CD4-positive, alpha-beta memory T cell (primary cell): ENCODE results near the gene JCAD. TPM values are rescaled to one million over a fixed set of nuclear protein-coding genes. Genes with fewer than 3 reads are reported as not detected.
"Not testable (repeated sequence)": the region's sequence is repeated elsewhere in the genome, so short reads cannot be mapped to it uniquely, and the experiment has no call there.

Source experiments
- CTCF ChIA-PET: fragments of 350-600 bp; sonication (Branson Sonifier 250); formaldehyde crosslinking; loops from one replicate; lab custom pipeline; 2021; ENCODE audit warnings: inconsistent platforms; ENCODE audit not compliant: partially characterized antibody; lab: Charles Lee
- POLR2A ChIA-PET: fragments of 350-600 bp; sonication (Branson Sonifier 250); formaldehyde crosslinking; loops from one replicate; lab custom pipeline; 2021; ENCODE audit not compliant: partially characterized antibody; lab: Charles Lee
- DNase-seq, 5 donors: peaks; one replicate each; pipeline versions ENCODE4 v3.0.0 to v3.0.0-alpha.2; 2020 to 2022; ENCODE audit warnings: mixed read lengths in 1 of 5
- H3K27ac ChIP-seq: one replicate; pipeline ENCODE4 v1.7.0; 2013; ENCODE audit warnings: low read depth, low read length
- H3K27me3 ChIP-seq: 2 replicates; pipeline ENCODE4 v1.7.0; 2013; ENCODE audit warnings: mild to moderate bottlenecking, low read length, moderate library complexity; ENCODE audit not compliant: insufficient read depth
- H3K36me3 ChIP-seq: 2 replicates; pipeline ENCODE4 v1.7.0; 2013; ENCODE audit warnings: mild to moderate bottlenecking, low read length, moderate library complexity; ENCODE audit not compliant: insufficient read depth
- H3K4me1 ChIP-seq: 2 replicates; pipeline ENCODE4 v1.7.0; 2013; ENCODE audit warnings: mild to moderate bottlenecking, low read length, moderate library complexity; ENCODE audit not compliant: insufficient read depth
- H3K4me3 ChIP-seq, 2 donors: one replicate each; pipeline ENCODE4 v1.7.0; 2013; ENCODE audit warnings: low read length in 2 of 2, mild to moderate bottlenecking in 1 of 2
- H3K9me3 ChIP-seq, 2 donors: one replicate each; pipeline ENCODE4 v1.7.0; 2013; ENCODE audit warnings: low read length in 2 of 2, control low read depth in 1 of 2; ENCODE audit not compliant: control insufficient read depth in 1 of 2
- H3K27ac Mint-ChIP-seq, 7 donors: one replicate each; pipeline ENCODE4 v1.8.0; 2020 to 2021; ENCODE audit warnings: mixed read lengths in 7 of 7, mild to moderate bottlenecking in 6 of 7, inconsistent platforms in 3 of 7, moderate library complexity in 3 of 7
- H3K27me3 Mint-ChIP-seq, 2 donors: one replicate each; pipeline ENCODE4 v1.8.0; 2020 to 2021; ENCODE audit warnings: mixed read lengths in 2 of 2
- H3K36me3 Mint-ChIP-seq, 2 donors: one replicate each; pipeline ENCODE4 v1.8.0; 2020 to 2021; ENCODE audit warnings: mixed read lengths in 2 of 2, inconsistent platforms in 1 of 2, mild to moderate bottlenecking in 1 of 2
- H3K4me1 Mint-ChIP-seq, 4 donors: one replicate each; pipeline ENCODE4 v1.8.0; 2020 to 2021; ENCODE audit warnings: mixed read lengths in 4 of 4, mild to moderate bottlenecking in 1 of 4
- H3K4me3 Mint-ChIP-seq, 8 donors: one replicate each; pipeline ENCODE4 v1.8.0; 2020 to 2021; ENCODE audit warnings: mixed read lengths in 8 of 8, mild to moderate bottlenecking in 7 of 8, moderate library complexity in 6 of 8, inconsistent platforms in 3 of 8
- H3K9me3 Mint-ChIP-seq, 8 donors: one replicate each; pipeline ENCODE4 v1.8.0; 2020 to 2021; ENCODE audit warnings: mixed read lengths in 8 of 8, mild to moderate bottlenecking in 5 of 8, inconsistent platforms in 3 of 8, moderate library complexity in 1 of 8
- intact Hi-C: fragments of 100-400 bp; cut with micrococcal nuclease; formaldehyde crosslinking; loops from one replicate; pipeline ENCODE4 v1.15.1; 2023
- polyA plus RNA-seq, 2 donors: library from polyadenylated mRNA; unstranded; fragments of 300-500 nt; fragmentation: Illumina TruSeq; gene quantifications; one replicate each; pipeline ENCODE4 v1.2.3, GENCODE V29; 2021
- total RNA-seq, 2 experiments: library from RNA; stranded (reverse); gene quantifications; one replicate each; pipeline ENCODE4 v1.2.3, GENCODE V29; 2021

JCAD gene
- total RNA-seq: not detected
- polyA plus RNA-seq: not detected

DNA sequence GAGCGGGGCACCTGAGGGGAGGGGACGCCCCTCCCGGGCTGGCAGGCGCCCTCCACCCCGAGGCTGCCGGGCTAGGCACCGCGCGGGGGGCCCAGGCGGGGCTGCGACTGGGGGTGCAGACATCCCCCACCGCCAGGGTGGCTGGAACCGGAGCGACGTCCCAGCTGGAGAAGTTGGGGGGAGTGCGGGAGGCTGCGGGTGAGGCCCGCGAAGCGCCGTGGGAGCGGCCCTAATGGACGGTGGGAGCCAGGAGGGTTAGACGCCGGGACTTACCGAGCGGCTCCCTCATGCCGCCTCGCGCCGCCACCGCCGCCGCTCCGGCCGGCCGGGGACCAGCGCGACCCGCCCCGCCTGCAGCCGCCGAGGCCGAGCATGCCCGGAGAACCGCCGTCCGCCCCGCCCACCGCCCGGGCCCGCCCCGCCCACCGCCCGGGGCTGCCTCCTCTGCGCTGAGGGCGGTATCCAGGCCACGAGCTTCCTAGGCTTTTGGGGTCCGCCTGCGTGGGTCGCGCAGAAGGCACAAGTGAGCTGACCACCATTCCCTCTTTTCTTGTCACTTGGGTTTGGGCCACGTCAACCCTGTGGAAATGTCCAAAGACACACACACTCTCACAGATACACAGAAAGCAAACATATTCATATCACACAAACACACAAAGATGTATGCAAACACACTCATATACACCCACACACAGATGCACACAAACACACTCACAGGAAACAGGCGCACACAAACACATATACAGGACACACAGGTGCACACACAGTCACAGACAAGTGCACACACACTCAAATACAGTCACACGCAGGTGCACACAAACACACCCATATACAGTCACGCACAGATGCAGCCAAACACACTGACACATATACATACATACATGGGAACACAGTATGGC, at the start of gene JCAD:
Gene JCAD (minus strand): TSS at position 378 of the 899 bp plus-strand sequence. CDS start 11,774 bp downstream, outside the sequence.
- H3K4me1 ChIP-seq: no peaks in the 10 kb centered on the region
- Mint-ChIP-seq H3K27ac (no peak within 1 kb of the TSS), H3K36me3 (no peaks in the 10 kb centered on the region), H3K4me1 (peaks cover 5 to 15% (median 8%) of the 10 kb centered on the region in 4 donors), H3K4me3 (peak within 1 kb of the TSS; percentile 71 to 83 (median 75)), H3K27me3 (peaks cover 46 to 65% of the 10 kb centered on the region in 2 donors), H3K9me3 (peaks cover 0 to 3% (median 0%) of the 10 kb centered on the region in 8 donors)
- H3K4me3 ChIP-seq: no peak within 1 kb of the TSS
- intact Hi-C loops: no loop called here
- H3K27me3 ChIP-seq: peaks cover 26% of the 10 kb centered on the region
- no peak within 1 kb of the TSS for H3K27ac ChIP-seq
- ChIA-PET POLR2A (no interaction called here), CTCF (no interaction called here)
- no peaks in the 10 kb centered on the region for H3K9me3 ChIP-seq
- no peaks in the 10 kb centered on the region for H3K36me3 ChIP-seq
- DNase-seq: peak in 2 of 5 donors; percentile 14 to 40

DNA sequence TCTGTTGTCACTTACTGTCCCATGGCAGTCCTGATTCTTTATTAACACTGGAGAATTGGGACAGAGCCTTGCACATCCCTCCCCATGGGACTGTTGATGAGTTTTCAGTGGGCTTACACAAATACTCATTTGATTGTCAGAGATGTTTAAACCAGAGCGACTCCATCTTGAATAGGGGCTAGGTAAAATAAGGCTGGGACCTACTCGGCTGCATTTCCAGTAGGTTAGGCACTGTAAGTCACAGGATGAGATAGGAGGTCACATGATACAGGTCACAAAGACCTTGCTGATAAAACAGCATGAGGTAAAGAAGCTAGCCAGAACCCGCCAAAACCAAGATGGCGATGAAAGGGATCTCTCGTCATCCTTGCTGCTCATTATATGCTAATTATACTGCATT, 47.6 kb upstream of the JCAD start:
- Mint-ChIP-seq H3K4me1 (no peaks in the 10 kb centered on the region), H3K27me3 (peaks cover 24 to 32% of the 10 kb centered on the region in 2 donors), H3K36me3 (no peaks in the 10 kb centered on the region), H3K9me3 (peaks cover 0 to 6% (median 1%) of the 10 kb centered on the region in 8 donors), H3K4me3 (no peak overlapping the region), H3K27ac (no peak overlapping the region)
- no peak overlapping the region for H3K4me3 ChIP-seq
- no peak overlapping the region for H3K27ac ChIP-seq
- POLR2A ChIA-PET: no interaction called here
- peaks cover 4% of the 10 kb centered on the region for H3K27me3 ChIP-seq
- intact Hi-C loops: no loop called here
- no peaks in the 10 kb centered on the region for H3K9me3 ChIP-seq
- CTCF ChIA-PET: no interaction called here
- no peak for DNase-seq
- H3K4me1 ChIP-seq: no peaks in the 10 kb centered on the region
- H3K36me3 ChIP-seq: no peaks in the 10 kb centered on the region

- Mint-ChIP-seq H3K27me3 (peaks cover 23 to 27% of the 10 kb centered on the region in 2 donors), H3K4me3 (no peak overlapping the region), H3K9me3 (peaks cover 0 to 6% (median 1%) of the 10 kb centered on the region in 8 donors), H3K27ac (no peak overlapping the region), H3K36me3 (no peaks in the 10 kb centered on the region), H3K4me1 (no peaks in the 10 kb centered on the region)
- CTCF ChIA-PET: no interaction called here
- Histone ChIP-seq H3K27me3 (peaks cover 4% of the 10 kb centered on the region), H3K4me3 (no peak overlapping the region), H3K9me3 (no peaks in the 10 kb centered on the region), H3K36me3 (no peaks in the 10 kb centered on the region), H3K4me1 (no peaks in the 10 kb centered on the region), H3K27ac (no peak overlapping the region)
- DNase-seq: no peak
- POLR2A ChIA-PET: no interaction called here
- intact Hi-C loops: no loop called here
Measured at GRCh38 chr10:30103595-30104320, 44.4 kb upstream of the JCAD start.

- H3K4me3 ChIP-seq, H3K4me1 ChIP-seq, intact Hi-C loops, H3K27ac ChIP-seq, H3K4me3 Mint-ChIP-seq, H3K9me3 ChIP-seq, H3K27me3 ChIP-seq, H3K4me1 Mint-ChIP-seq, CTCF ChIA-PET, H3K9me3 Mint-ChIP-seq, H3K27ac Mint-ChIP-seq, H3K36me3 Mint-ChIP-seq, DNase-seq, H3K36me3 ChIP-seq, POLR2A ChIA-PET: not testable (repeated sequence)
- peaks cover 20 to 30% of the 10 kb centered on the region in 2 donors for H3K27me3 Mint-ChIP-seq
Measured at GRCh38 chr10:30099706-30100105, 40.3 kb upstream of the JCAD start.

GRCh38 chr10:30099101-30099500, 39.7 kb upstream of the JCAD start:
- peaks cover 0 to 5% (median 1%) of the 10 kb centered on the region in 8 donors for H3K9me3 Mint-ChIP-seq
- Histone ChIP-seq H3K4me1 (no peaks in the 10 kb centered on the region), H3K27me3 (no peaks in the 10 kb centered on the region), H3K9me3 (no peaks in the 10 kb centered on the region), H3K27ac (no peak overlapping the region), H3K36me3 (no peaks in the 10 kb centered on the region), H3K4me3 (no peak overlapping the region)
- H3K27ac Mint-ChIP-seq: no peak overlapping the region
- H3K4me3 Mint-ChIP-seq: no peak overlapping the region
- H3K36me3 Mint-ChIP-seq: no peaks in the 10 kb centered on the region
- no peaks in the 10 kb centered on the region for H3K4me1 Mint-ChIP-seq
- intact Hi-C loops: no loop called here
- H3K27me3 Mint-ChIP-seq: peaks cover 20 to 31% of the 10 kb centered on the region in 2 donors
- CTCF ChIA-PET: no interaction called here
- no peak for DNase-seq
- POLR2A ChIA-PET: no interaction called here

GRCh38 chr10:30098629-30099028, 39.2 kb upstream of the JCAD start:
- ChIA-PET POLR2A (no interaction called here), CTCF (no interaction called here)
- no peak overlapping the region for H3K27ac ChIP-seq
- DNase-seq: no peak
- H3K9me3 ChIP-seq: no peaks in the 10 kb centered on the region
- no peaks in the 10 kb centered on the region for H3K36me3 Mint-ChIP-seq
- no peak overlapping the region for H3K27ac Mint-ChIP-seq
- H3K4me3 ChIP-seq: no peak overlapping the region
- no peaks in the 10 kb centered on the region for H3K27me3 ChIP-seq
- no peaks in the 10 kb centered on the region for H3K36me3 ChIP-seq
- H3K4me1 Mint-ChIP-seq: no peaks in the 10 kb centered on the region
- no peaks in the 10 kb centered on the region for H3K4me1 ChIP-seq
- peaks cover 17 to 29% of the 10 kb centered on the region in 2 donors for H3K27me3 Mint-ChIP-seq
- intact Hi-C loops: no loop called here
- peaks cover 0 to 3% (median 0%) of the 10 kb centered on the region in 8 donors for H3K9me3 Mint-ChIP-seq
- H3K4me3 Mint-ChIP-seq: no peak overlapping the region

- Histone ChIP-seq H3K4me3 (no peak overlapping the region), H3K36me3 (no peaks in the 10 kb centered on the region), H3K27ac (no peak overlapping the region), H3K27me3 (no peaks in the 10 kb centered on the region), H3K4me1 (no peaks in the 10 kb centered on the region), H3K9me3 (no peaks in the 10 kb centered on the region)
- Mint-ChIP-seq H3K36me3 (no peaks in the 10 kb centered on the region), H3K9me3 (no peaks in the 10 kb centered on the region), H3K4me3 (no peak overlapping the region), H3K27me3 (peaks cover 17 to 26% of the 10 kb centered on the region in 2 donors), H3K27ac (no peak overlapping the region), H3K4me1 (no peaks in the 10 kb centered on the region)
- DNase-seq: no peak
- intact Hi-C loops: no loop called here
- CTCF ChIA-PET: interaction anchor here (0.5 to 1.5 kb wide), 3 partner anchors 8 to 94 kb away, joined by 3 to 4 read pairs (median 3); no protein-coding TSS in a partner anchor
- POLR2A ChIA-PET: interaction anchor here (0.6 kb wide), 1 partner anchor 68 kb away, joined by 3 read pairs; no protein-coding TSS in a partner anchor
Measured at GRCh38 chr10:30096564-30096963, 37.2 kb upstream of the JCAD start.
